D721Med (cell line): ENCODE data around the gene EPB41L5.
"Not testable (repeated sequence)": the region's sequence is repeated elsewhere in the genome, so short reads cannot be mapped to it uniquely, and the experiment has no call there.

ENCODE experiments used
- DNase-seq: peaks from one replicate; pipeline ENCODE4 v3.0.0; 2011; ENCODE audit warnings: low spot score; ENCODE audit not compliant: insufficient read length
- FAIRE-seq: peaks from 2 replicates; lab custom pipeline; 2011; peaks lifted over from hg19 to GRCh38; lab: Jason Lieb, UNC
- CTCF ChIP-seq: IDR thresholded peaks from 2 replicates; pipeline ENCODE4 v1.5.1; 2012; ENCODE audit warnings: mild to moderate bottlenecking, control low read depth; ENCODE audit not compliant: insufficient read depth; ENCODE audit errors: missing control alignments

The EPB41L5 gene

GRCh38 chr2:120044336-120044735, 31.5 kb downstream of the EPB41L5 start:
- DNase-seq (no peak), FAIRE-seq (no peak)
- TF ChIP-seq CTCF = no peak

- FAIRE-seq = not testable (repeated sequence)
Measured at GRCh38 chr2:120045775-120046174, 32.9 kb downstream of the EPB41L5 start.

GRCh38 chr2:120046252-120046651, 33.4 kb downstream of the EPB41L5 start:
- not testable (repeated sequence) for DNase-seq, FAIRE-seq

More at GRCh38 chr2:120045775-120046174, 32.9 kb downstream of the EPB41L5 start:
- DNase-seq = not testable (repeated sequence)

- DNase-seq (no peak), FAIRE-seq (no peak)
- TF ChIP-seq CTCF = no peak
Measured at GRCh38 chr2:120052597-120052996, 39.7 kb downstream of the EPB41L5 start.

GRCh38 chr2:120053891-120054290, 41.0 kb downstream of the EPB41L5 start:
- FAIRE-seq = no peak
- DNase-seq = no peak
- TF ChIP-seq CTCF = no peak

GRCh38 chr2:120059483-120059882, 46.6 kb downstream of the EPB41L5 start:
- no peak for FAIRE-seq
- no peak for DNase-seq
- no peak for TF ChIP-seq CTCF

- TF ChIP-seq CTCF = no peak
- FAIRE-seq = no peak
- DNase-seq = no peak
Measured at GRCh38 chr2:120060088-120060623, 47.3 kb downstream of the EPB41L5 start.

- no peak for TF ChIP-seq CTCF
- no peak for FAIRE-seq
Measured at GRCh38 chr2:120064664-120065063, 51.8 kb downstream of the EPB41L5 start.

More at GRCh38 chr2:120064664-120065063, 51.8 kb downstream of the EPB41L5 start:
- no peak for DNase-seq
